ENCODE measurements around the gene NOS3. TPM values are rescaled to one million over a fixed set of nuclear protein-coding genes. Genes with fewer than 3 reads are reported as not detected.

Gene NOS3
- total and polyA plus RNA-seq, 9 of the 15 experiments (the other 6 are each of a cell fraction or from before 2014, with no cell fraction given) = 1.1 to 121 (median 23.6) TPM

GRCh38 chr7:150997075-150997511 is 6.3 kb downstream of the NOS3 start (continued):
- no peak for TF ChIP-seq ZNF398 (CRISPR knock-in tag; IDR thresholded peaks at IDR 0.05)
- TF ChIP-seq THAP12 (CRISPR knock-in tag; IDR thresholded peaks at IDR 0.05) = 0 out of 2 replicates have a peak, but pooled peaks have one; percentile 6
- peak; percentile 69 for TF ChIP-seq EGR1 (conservative IDR thresholded peaks at IDR 0.05)
- TF ChIP-seq FUS (optimal IDR thresholded peaks at IDR 0.05; ENCODE audit: low read depth, low read length) = no peak
- 0 out of 2 replicates have a peak, but pooled peaks have one; percentile 3 for TF ChIP-seq MTA3 (IDR thresholded peaks at IDR 0.05; ENCODE audit: borderline replicate concordance)
- TF ChIP-seq TOE1 (IDR thresholded peaks at IDR 0.05; ENCODE audit: borderline replicate concordance) = 0 out of 2 replicates have a peak, but pooled peaks have one; percentile 50
- no peak for TF ChIP-seq TOE1 (CRISPR knock-in tag; IDR thresholded peaks at IDR 0.05; ENCODE audit: borderline replicate concordance, low read depth)
- TF ChIP-seq RBBP5 (IDR thresholded peaks at IDR 0.05; ENCODE audit: borderline replicate concordance, insufficient read depth, low read length, poor library complexity, severe bottlenecking) = peak; percentile 42
- 0 out of 2 replicates have a peak, but pooled peaks have one; percentile 42 for TF ChIP-seq ATF7 (IDR thresholded peaks at IDR 0.05)
- TF ChIP-seq ZBTB33 (CRISPR knock-in tag; IDR thresholded peaks at IDR 0.05) = peak; percentile 34; the same call in 1 of the 2 replicates
- TF ChIP-seq ARID1B (IDR thresholded peaks at IDR 0.05) = peak; percentile 46; the same call in 1 of the 2 replicates
- peak; percentile 95 for TF ChIP-seq HDAC3 (IDR thresholded peaks at IDR 0.05; ENCODE audit: borderline replicate concordance, partially characterized antibody)
- peak; percentile 9; the same call in 1 of the 2 replicates for TF ChIP-seq CTBP1 (IDR thresholded peaks at IDR 0.05; ENCODE audit: borderline replicate concordance)
- peak; percentile 6; the same call in 1 of the 2 replicates for TF ChIP-seq ZBTB7A (IDR thresholded peaks at IDR 0.05; ENCODE audit: borderline replicate concordance, control insufficient read depth, low read depth, low read length)
- TF ChIP-seq TFAP4 (CRISPR knock-in tag; IDR thresholded peaks at IDR 0.05; ENCODE audit: borderline replicate concordance) = peak; percentile 83
- TF ChIP-seq FOXK1 (CRISPR knock-in tag; IDR thresholded peaks at IDR 0.05; ENCODE audit: borderline replicate concordance) = 0 out of 2 replicates have a peak, but pooled peaks have one; percentile 52
- TF ChIP-seq PKNOX1 (IDR thresholded peaks at IDR 0.05) = 0 out of 2 replicates have a peak, but pooled peaks have one; percentile 15

Measured in K562 (cell line).